Posterior cingulate gyrus (tissue), 11 donors: ENCODE measurements around the gene MAD1L1.

ENCODE experiments used
- DNase-seq, 10 donors: peaks; one replicate each; pipeline versions ENCODE4 v3.0.0 to v3.0.0-alpha.2; 2020 to 2021; ENCODE audit warnings: mixed read lengths in 3 of 10
- intact Hi-C: fragments of 100-400 bp; cut with DNase I; formaldehyde crosslinking; loops from one replicate; pipeline ENCODE4 v1.15.1; 2023

MAD1L1 gene

GRCh38 chr7:1948887-1949680 lies 283.7 kb downstream of the MAD1L1 start:
- intact Hi-C loops, result no loop called here
- DNase-seq, result peak in 6 of 10 donors; percentile 2 to 63 (median 36)

- DNase-seq, result peak in 6 of 10 donors; percentile 2 to 72 (median 38)
- intact Hi-C loops, result no loop called here
These were observed 284.4 kb downstream of the MAD1L1 start for GRCh38 chr7:1948301-1948796.

GRCh38 chr7:1947586-1948217 lies 285.0 kb downstream of the MAD1L1 start:
- peak in 5 of 10 donors; percentile 2 to 85 (median 51) for DNase-seq
- intact Hi-C loops, result no loop called here

- intact Hi-C loops, result no loop called here
- peak in 6 of 10 donors; percentile 4 to 75 (median 36) for DNase-seq
These were observed 285.8 kb downstream of the MAD1L1 start for GRCh38 chr7:1946773-1947450.

- DNase-seq, result peak in 6 of 10 donors; percentile 9 to 83 (median 34)
- intact Hi-C loops, result no loop called here
These were observed 286.5 kb downstream of the MAD1L1 start for GRCh38 chr7:1946025-1946772.

- intact Hi-C loops, result no loop called here
- DNase-seq, result peak in 5 of 10 donors; percentile 1 to 75 (median 54)
These were observed 287.2 kb downstream of the MAD1L1 start for GRCh38 chr7:1945558-1945957.

GRCh38 chr7:1944619-1945210 lies 288.0 kb downstream of the MAD1L1 start:
- intact Hi-C loops, result no loop called here
- peak in 6 of 10 donors; percentile 6 to 84 (median 46) for DNase-seq

GRCh38 chr7:1943933-1944618 lies 288.7 kb downstream of the MAD1L1 start:
- peak in 6 of 10 donors; percentile 5 to 62 (median 34) for DNase-seq
- intact Hi-C loops, result no loop called here

- intact Hi-C loops, result no loop called here
- DNase-seq, result peak in 3 of 10 donors; percentile 32 to 44 (median 39)
These were observed 289.4 kb downstream of the MAD1L1 start for GRCh38 chr7:1943326-1943725.

GRCh38 chr7:1942941-1943289 lies 289.8 kb downstream of the MAD1L1 start:
- DNase-seq, result peak in 1 of 10 donors; percentile 15
- intact Hi-C loops, result no loop called here

GRCh38 chr7:1942243-1942940 lies 290.4 kb downstream of the MAD1L1 start:
- intact Hi-C loops, result no loop called here
- DNase-seq, result peak in 5 of 10 donors; percentile 1 to 84 (median 59)

- peak in 5 of 10 donors; percentile 3 to 83 (median 54) for DNase-seq
- intact Hi-C loops, result no loop called here
These were observed 291.1 kb downstream of the MAD1L1 start for GRCh38 chr7:1941464-1942242.

GRCh38 chr7:1940863-1941262 lies 291.9 kb downstream of the MAD1L1 start:
- DNase-seq, result peak in 5 of 10 donors; percentile 3 to 79 (median 54)
- intact Hi-C loops, result no loop called here

- DNase-seq, result peak in 7 of 10 donors; percentile 30 to 91 (median 62)
- intact Hi-C loops, result no loop called here
These were observed 292.4 kb downstream of the MAD1L1 start for GRCh38 chr7:1940402-1940786.

- peak in 5 of 10 donors; percentile 5 to 82 (median 67) for DNase-seq
- intact Hi-C loops, result no loop called here
These were observed 293.0 kb downstream of the MAD1L1 start for GRCh38 chr7:1939434-1940401.

- intact Hi-C loops, result no loop called here
- DNase-seq, result peak in 5 of 10 donors; percentile 4 to 72 (median 57)
These were observed 293.8 kb downstream of the MAD1L1 start for GRCh38 chr7:1938788-1939433.
